Fibroblast of lung (primary cell): ENCODE data around the gene PDSS2. TPM values are rescaled to one million over a fixed set of nuclear protein-coding genes. Genes with fewer than 3 reads are reported as not detected.

Source experiments
- DNase-seq, 2 donors: peaks; one replicate each; pipeline versions ENCODE4 v3.0.0 to v3.0.0-alpha.2; 2010; ENCODE audit warnings: low read depth in 2 of 2
- H2AFZ ChIP-seq: 2 replicates; pipeline ENCODE4 v1.5.1; 2012; ENCODE audit warnings: low read length, control low read depth, inconsistent platforms
- H3K27ac ChIP-seq: 2 replicates; pipeline ENCODE4 v1.5.1; 2011; ENCODE audit warnings: low read length, control low read depth; ENCODE audit not compliant: insufficient read depth
- H3K27me3 ChIP-seq: 2 replicates; pipeline ENCODE4 v1.5.1; 2011; ENCODE audit warnings: mild to moderate bottlenecking, low read length; ENCODE audit not compliant: control insufficient read depth, insufficient read depth
- H3K36me3 ChIP-seq: 2 replicates; pipeline ENCODE4 v1.5.1; 2011; ENCODE audit warnings: low read length; ENCODE audit not compliant: control insufficient read depth, insufficient read depth
- H3K4me1 ChIP-seq: 2 replicates; pipeline ENCODE4 v1.5.1; 2011; ENCODE audit warnings: low read length; ENCODE audit not compliant: control insufficient read depth, insufficient read depth; ENCODE audit errors: extremely low read depth
- H3K4me2 ChIP-seq: 2 replicates; pipeline ENCODE4 v1.5.1; 2011; ENCODE audit warnings: low read length, control low read depth; ENCODE audit not compliant: insufficient read depth; ENCODE audit errors: extremely low read depth
- H3K4me3 ChIP-seq, 4 experiments: fragments of 200-600 bp in 1 of 4; sonication (generic) in 1 of 4; replicated peaks in 1 of 4; 2 replicates each; pipeline ENCODE4 v1.5.1; 2011 to 2016; ENCODE audit warnings: low read length in 4 of 4, low read depth in 3 of 4, mild to moderate bottlenecking in 3 of 4, control low read depth in 2 of 4, inconsistent platforms in 1 of 4, mixed read lengths in 1 of 4; ENCODE audit not compliant: insufficient read depth in 1 of 4; ENCODE audit errors: control extremely low read depth in 1 of 4
- H3K79me2 ChIP-seq: 2 replicates; pipeline ENCODE4 v1.5.1; 2012; ENCODE audit warnings: mild to moderate bottlenecking, low read length, inconsistent platforms; ENCODE audit not compliant: control insufficient read depth, insufficient read depth
- H3K9ac ChIP-seq: 2 replicates; pipeline ENCODE4 v1.5.1; 2011; ENCODE audit warnings: mild to moderate bottlenecking, low read length, control low read depth; ENCODE audit not compliant: insufficient read depth
- H3K9me3 ChIP-seq: 2 replicates; pipeline ENCODE4 v1.5.1; 2012; ENCODE audit warnings: low read depth, low read length; ENCODE audit not compliant: control insufficient read depth, insufficient read depth
- H4K20me1 ChIP-seq: 2 replicates; pipeline ENCODE4 v1.5.1; 2011; ENCODE audit warnings: low read length; ENCODE audit not compliant: control insufficient read depth, insufficient read depth; ENCODE audit errors: extremely low read depth
- EZH2 ChIP-seq: IDR thresholded peaks from 2 replicates; pipeline ENCODE4 v1.5.1; 2012; ENCODE audit warnings: low read length, control low read depth, mild to moderate bottlenecking; ENCODE audit errors: missing control alignments
- polyA plus RNA-seq, 2 donors: library from polyadenylated mRNA; depleted of rRNA in 1 of 2; stranded (reverse) in 1 of 2; unstranded in 1 of 2; fragments of >200 nt; gene quantifications; 2 replicates each; pipeline ENCODE4 v1.2.1, GENCODE V29; 2011 to 2012; ENCODE audit warnings: missing spikeins in 1 of 2
- total RNA-seq: library from RNA; depleted of rRNA; stranded (reverse); fragments of >200 nt; gene quantifications from 2 replicates; pipeline ENCODE4 v1.2.1, GENCODE V29; 2014
- TF ChIP-seq, protein P1 (sequence below), 2 donors: IDR thresholded peaks in 1 of 2; conservative IDR thresholded peaks in 1 of 2; 1 replicate in 1 of 2; 2 replicates in 1 of 2; pipeline ENCODE4 v1.5.1; 2011 to 2012; ENCODE audit warnings: low read length in 2 of 2, control low read depth in 1 of 2, inconsistent platforms in 1 of 2, low read depth in 1 of 2, mild to moderate bottlenecking in 1 of 2

Gene PDSS2
- total and polyA plus RNA-seq, 2 donors (not counting 1 experiment from before 2014, with no cell fraction given): 12.1 to 13.8 TPM

DNA sequence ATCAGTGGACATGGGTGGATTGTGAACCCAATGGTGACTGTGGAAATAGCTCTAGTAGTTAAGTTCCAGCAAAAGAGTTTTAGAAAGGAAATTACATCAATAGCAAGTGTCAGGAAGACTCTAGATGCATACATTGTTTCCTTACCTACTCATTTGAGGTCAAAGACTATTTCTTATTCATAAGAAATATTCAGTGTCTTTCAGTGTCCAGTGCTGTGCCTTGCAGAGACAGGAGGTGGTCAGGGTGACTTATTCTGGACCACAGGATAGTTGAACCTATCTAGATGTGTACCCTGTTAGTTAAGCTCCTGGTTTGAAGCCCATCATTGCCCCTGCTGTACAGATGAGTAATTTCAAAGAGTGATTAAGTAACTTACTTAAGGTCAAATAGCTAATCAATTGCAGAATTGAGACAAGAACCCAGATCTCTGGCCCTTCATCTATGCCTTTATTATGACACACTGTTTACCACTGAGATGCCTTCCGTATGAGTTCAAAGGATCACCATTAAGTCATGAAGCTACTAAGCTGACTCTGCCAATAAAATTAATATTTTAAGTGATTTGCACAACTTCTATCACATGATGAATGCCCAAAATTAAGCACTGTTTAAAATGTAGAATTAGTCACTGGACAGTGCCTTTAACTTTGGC is 136.1 kb downstream of the PDSS2 start:
- peak; percentile 65 to 70 for DNase-seq
- Histone ChIP-seq H4K20me1 (no peaks in the 10 kb centered on the region), H3K4me1 (peaks cover 7% of the 10 kb centered on the region), H3K27me3 (no peaks in the 10 kb centered on the region), H3K79me2 (no peaks in the 10 kb centered on the region), H3K4me3 (no peak overlapping the region), H3K36me3 (no peaks in the 10 kb centered on the region), H3K9ac (no peak overlapping the region), H3K4me2 (no peak overlapping the region), H3K9me3 (no peaks in the 10 kb centered on the region), H2AFZ (no peak overlapping the region), H3K27ac (no peak overlapping the region)
- TF ChIP-seq, protein P1, sequence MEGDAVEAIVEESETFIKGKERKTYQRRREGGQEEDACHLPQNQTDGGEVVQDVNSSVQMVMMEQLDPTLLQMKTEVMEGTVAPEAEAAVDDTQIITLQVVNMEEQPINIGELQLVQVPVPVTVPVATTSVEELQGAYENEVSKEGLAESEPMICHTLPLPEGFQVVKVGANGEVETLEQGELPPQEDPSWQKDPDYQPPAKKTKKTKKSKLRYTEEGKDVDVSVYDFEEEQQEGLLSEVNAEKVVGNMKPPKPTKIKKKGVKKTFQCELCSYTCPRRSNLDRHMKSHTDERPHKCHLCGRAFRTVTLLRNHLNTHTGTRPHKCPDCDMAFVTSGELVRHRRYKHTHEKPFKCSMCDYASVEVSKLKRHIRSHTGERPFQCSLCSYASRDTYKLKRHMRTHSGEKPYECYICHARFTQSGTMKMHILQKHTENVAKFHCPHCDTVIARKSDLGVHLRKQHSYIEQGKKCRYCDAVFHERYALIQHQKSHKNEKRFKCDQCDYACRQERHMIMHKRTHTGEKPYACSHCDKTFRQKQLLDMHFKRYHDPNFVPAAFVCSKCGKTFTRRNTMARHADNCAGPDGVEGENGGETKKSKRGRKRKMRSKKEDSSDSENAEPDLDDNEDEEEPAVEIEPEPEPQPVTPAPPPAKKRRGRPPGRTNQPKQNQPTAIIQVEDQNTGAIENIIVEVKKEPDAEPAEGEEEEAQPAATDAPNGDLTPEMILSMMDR (conservative IDR thresholded peaks at IDR 0.05 in 1 of 2, IDR thresholded peaks at IDR 0.05 in 1 of 2; ENCODE audit: low read depth in 1 of 2, low read length in 2 of 2): no peak
- TF ChIP-seq EZH2: no peak

DNA sequence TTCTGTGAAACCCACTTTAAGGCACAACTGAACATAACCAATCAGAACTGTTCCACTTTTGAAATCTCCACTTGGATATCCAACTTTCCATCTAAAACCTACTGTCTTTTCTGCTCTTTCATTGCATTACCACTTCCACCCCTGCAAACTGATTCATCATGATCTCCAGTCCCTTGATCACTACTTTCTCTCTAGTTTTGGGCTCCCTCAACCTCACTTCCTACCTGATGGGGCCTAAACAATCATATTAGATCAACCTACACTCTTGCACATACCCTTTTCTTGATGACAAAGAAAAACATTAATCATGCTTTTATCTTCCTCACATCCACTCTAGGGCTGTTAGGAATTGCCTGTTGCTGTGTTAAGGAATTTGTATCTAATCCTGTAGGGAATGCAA is 137.6 kb downstream of the PDSS2 start:
- DNase-seq: peak in 1 of 2 donors; percentile 40
- Histone ChIP-seq H3K36me3 (no peaks in the 10 kb centered on the region), H3K4me3 (no peak overlapping the region), H2AFZ (no peak overlapping the region), H3K4me1 (peaks cover 7% of the 10 kb centered on the region), H3K4me2 (no peak overlapping the region), H3K27ac (no peak overlapping the region), H4K20me1 (no peaks in the 10 kb centered on the region), H3K27me3 (no peaks in the 10 kb centered on the region), H3K9ac (no peak overlapping the region), H3K9me3 (no peaks in the 10 kb centered on the region), H3K79me2 (no peaks in the 10 kb centered on the region)
- no peak for TF ChIP-seq EZH2
- TF ChIP-seq, protein P1 (conservative IDR thresholded peaks at IDR 0.05 in 1 of 2, IDR thresholded peaks at IDR 0.05 in 1 of 2; ENCODE audit: low read depth in 1 of 2, low read length in 2 of 2): no peak

DNA sequence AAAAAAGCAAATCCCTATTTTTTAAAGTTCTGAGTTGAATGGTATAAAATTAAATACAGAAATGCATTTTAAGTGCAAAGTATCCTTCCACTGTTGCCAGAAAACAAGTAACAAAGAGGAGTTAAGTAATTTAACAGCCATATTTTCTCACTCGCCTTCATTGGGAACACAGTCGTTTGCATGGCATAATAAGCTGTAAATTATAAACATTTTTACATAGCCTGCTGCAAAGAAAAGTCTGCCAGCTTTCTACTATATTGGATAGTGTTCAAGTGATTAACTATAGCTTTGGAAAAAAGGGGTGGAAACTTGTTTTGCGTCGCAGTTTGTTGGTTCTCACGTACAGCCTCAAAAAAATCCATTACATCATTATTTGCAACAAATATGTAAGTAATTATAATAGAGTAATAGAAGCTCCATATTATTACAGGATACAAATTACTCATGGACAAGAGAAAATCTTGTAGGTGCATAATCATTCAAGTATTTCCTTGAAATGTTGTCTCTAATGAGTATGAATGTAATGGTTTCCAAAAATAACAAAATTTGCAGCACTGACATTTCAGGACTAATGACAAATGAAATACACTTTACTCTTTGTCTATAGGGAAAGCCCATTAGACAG is 139.3 kb downstream of the PDSS2 start:
- Histone ChIP-seq H3K9me3 (no peaks in the 10 kb centered on the region), H3K27me3 (no peaks in the 10 kb centered on the region), H3K4me3 (no peak overlapping the region), H3K4me1 (peaks cover 7% of the 10 kb centered on the region), H3K9ac (no peak overlapping the region), H3K36me3 (no peaks in the 10 kb centered on the region), H3K4me2 (no peak overlapping the region), H3K79me2 (no peaks in the 10 kb centered on the region), H4K20me1 (no peaks in the 10 kb centered on the region), H3K27ac (no peak overlapping the region), H2AFZ (no peak overlapping the region)
- peak; percentile 16 to 70 for DNase-seq
- TF ChIP-seq, protein P1 (conservative IDR thresholded peaks at IDR 0.05 in 1 of 2, IDR thresholded peaks at IDR 0.05 in 1 of 2; ENCODE audit: low read depth in 1 of 2, low read length in 2 of 2): no peak
- TF ChIP-seq EZH2: no peak
